Left lung (tissue), 10 donors: ENCODE data around the gene STS. TPM values are rescaled to one million over a fixed set of nuclear protein-coding genes. Genes with fewer than 3 reads are reported as not detected.

ENCODE experiments used
- ATAC-seq: fragments of 200-7000 bp; cut with Tn5 transposase; one replicate; pipeline ENCODE4 v1.9.1; 2020; ENCODE audit warnings: moderate library complexity
- DNase-seq, 4 donors: peaks; one replicate each; pipeline ENCODE4 v3.0.0-alpha.2; 2013 to 2020
- H3K27ac ChIP-seq, 2 donors: fragments of 200-600 bp; sonication (generic) in 1 of 2; one replicate each; pipeline versions ENCODE4 v1.5.0 to v1.8.0; 2020 to 2021
- H3K27me3 ChIP-seq, 2 donors: fragments of 200-600 bp; sonication (generic) in 1 of 2; one replicate each; pipeline versions ENCODE4 v1.5.0 to v1.8.0; 2020 to 2021
- H3K36me3 ChIP-seq, 2 donors: fragments of 200-600 bp; sonication (generic) in 1 of 2; one replicate each; pipeline versions ENCODE4 v1.5.0 to v1.8.0; 2020 to 2021
- H3K4me1 ChIP-seq, 2 donors: fragments of 200-600 bp; one replicate each; pipeline ENCODE4 v1.8.0; 2021
- H3K4me3 ChIP-seq, 2 donors: fragments of 200-600 bp; sonication (generic) in 1 of 2; one replicate each; pipeline versions ENCODE4 v1.5.0 to v1.8.0; 2020 to 2021; ENCODE audit warnings: mild to moderate bottlenecking in 1 of 2
- H3K9me3 ChIP-seq, 2 donors: fragments of 200-600 bp; sonication (generic) in 1 of 2; one replicate each; pipeline versions ENCODE4 v1.5.0 to v1.8.0; 2020 to 2021
- CTCF ChIP-seq, 2 donors: fragments of 200-600 bp; sonication (generic) in 1 of 2; IDR thresholded peaks; one replicate each; pipeline versions ENCODE4 v1.5.0 to v1.8.0; 2021; ENCODE audit warnings: antibody characterized with exemption in 2 of 2
- intact Hi-C, 2 donors: fragments of 100-400 bp; cut with DNase I; formaldehyde crosslinking; loops; one replicate each; pipeline versions ENCODE4 v1.11.2 to v1.14.2; 2022
- polyA plus RNA-seq, 6 donors: library from polyadenylated mRNA; unstranded; fragments of 120-200 nt; gene quantifications; one replicate each; pipeline ENCODE4 v1.2.1, GENCODE V29; 2013; ENCODE audit not compliant: insufficient read length in 6 of 6
- total RNA-seq, 2 donors: library from RNA; stranded (reverse); fragmentation: NEBNext Ultra II Directional; extraction: Animal tissue kit (Norgen Biotek cat#: 25700); gene quantifications; one replicate each; pipeline ENCODE4 v1.2.1, GENCODE V29; 2021
- donor health status: DM: no; HTN: yes; CAD: no.
- donor health status: DM: no; HTN: no; CAD: no.

The STS gene
- total and polyA plus RNA-seq, 8 donors, result 4.9 to 33.8 (median 6.2) TPM

DNA sequence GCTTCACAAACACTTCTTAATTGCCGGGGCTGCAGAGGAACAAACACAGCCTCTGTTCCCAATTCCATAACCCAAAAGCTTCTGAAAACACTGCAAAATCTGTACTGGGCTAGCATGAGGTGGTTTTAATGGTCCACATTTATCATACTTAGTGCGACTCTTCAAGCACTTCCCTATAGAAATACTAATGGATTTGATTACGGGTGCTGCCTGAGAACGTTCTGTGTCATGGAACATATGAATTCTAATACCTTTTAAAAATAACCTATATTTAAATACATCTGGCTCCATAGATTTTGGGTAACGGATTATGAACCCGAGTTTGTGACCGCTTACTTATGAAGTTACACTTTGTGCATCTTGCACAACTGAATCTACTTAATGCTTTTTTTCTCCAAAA, 35.4 kb upstream of the STS start:
- Histone ChIP-seq H3K36me3 (no peaks in the 10 kb centered on the region), H3K4me3 (no peak overlapping the region), H3K27ac (no peak overlapping the region), H3K9me3 (no peaks in the 10 kb centered on the region), H3K27me3 (no peaks in the 10 kb centered on the region), H3K4me1 (peaks cover 15% of the 10 kb centered on the region in 2 donors)
- DNase-seq (no peak), ATAC-seq (no peak)
- no peak for TF ChIP-seq CTCF (IDR thresholded peaks at IDR 0.05)
- intact Hi-C loops, result no loop called here

- ATAC-seq (no peak), DNase-seq (no peak)
- Histone ChIP-seq H3K27ac (no peak overlapping the region), H3K4me3 (no peak overlapping the region), H3K36me3 (no peaks in the 10 kb centered on the region), H3K27me3 (no peaks in the 10 kb centered on the region), H3K4me1 (peaks cover 3 to 5% of the 10 kb centered on the region in 2 donors), H3K9me3 (no peaks in the 10 kb centered on the region)
- no peak for TF ChIP-seq CTCF (IDR thresholded peaks at IDR 0.05)
- intact Hi-C loops, result no loop called here
Observed at GRCh38 chrX:7115557-7115956, 32.0 kb upstream of the STS start.

GRCh38 chrX:7116081-7116480, 31.4 kb upstream of the STS start:
- ATAC-seq (no peak), DNase-seq (no peak)
- Histone ChIP-seq H3K27ac (no peak overlapping the region), H3K4me3 (no peak overlapping the region), H3K36me3 (no peaks in the 10 kb centered on the region), H3K27me3 (no peaks in the 10 kb centered on the region), H3K4me1 (peaks cover 9 to 11% of the 10 kb centered on the region in 2 donors), H3K9me3 (no peaks in the 10 kb centered on the region)
- TF ChIP-seq CTCF (IDR thresholded peaks at IDR 0.05), result no peak
- intact Hi-C loops, result no loop called here

DNA sequence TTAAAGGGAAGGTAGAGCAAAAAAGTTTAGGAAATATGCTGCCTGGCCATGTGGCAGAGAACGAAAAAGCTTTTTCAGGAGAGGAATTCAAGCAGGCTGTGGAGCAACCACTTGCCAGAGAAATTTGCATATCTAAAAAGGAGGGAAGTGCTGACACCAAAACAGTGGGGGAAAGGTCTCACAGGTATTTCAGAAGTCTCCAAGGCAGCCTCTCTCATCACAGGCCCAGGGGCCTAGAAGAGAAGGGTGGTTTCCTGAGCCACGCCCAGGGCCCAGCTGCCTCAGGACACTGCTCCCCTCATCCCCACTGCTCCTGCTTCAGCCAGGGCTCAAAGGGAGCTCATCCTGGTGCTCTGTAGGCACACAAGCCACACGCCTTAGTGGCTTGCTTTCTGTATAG, 29.9 kb upstream of the STS start:
- Histone ChIP-seq H3K4me1 (peaks cover 10 to 12% of the 10 kb centered on the region in 2 donors), H3K9me3 (no peaks in the 10 kb centered on the region), H3K27ac (no peak overlapping the region), H3K36me3 (no peaks in the 10 kb centered on the region), H3K4me3 (no peak overlapping the region), H3K27me3 (no peaks in the 10 kb centered on the region)
- ATAC-seq, result no peak
- DNase-seq, result no peak
- intact Hi-C loops, result no loop called here
- TF ChIP-seq CTCF (IDR thresholded peaks at IDR 0.05), result no peak

DNA sequence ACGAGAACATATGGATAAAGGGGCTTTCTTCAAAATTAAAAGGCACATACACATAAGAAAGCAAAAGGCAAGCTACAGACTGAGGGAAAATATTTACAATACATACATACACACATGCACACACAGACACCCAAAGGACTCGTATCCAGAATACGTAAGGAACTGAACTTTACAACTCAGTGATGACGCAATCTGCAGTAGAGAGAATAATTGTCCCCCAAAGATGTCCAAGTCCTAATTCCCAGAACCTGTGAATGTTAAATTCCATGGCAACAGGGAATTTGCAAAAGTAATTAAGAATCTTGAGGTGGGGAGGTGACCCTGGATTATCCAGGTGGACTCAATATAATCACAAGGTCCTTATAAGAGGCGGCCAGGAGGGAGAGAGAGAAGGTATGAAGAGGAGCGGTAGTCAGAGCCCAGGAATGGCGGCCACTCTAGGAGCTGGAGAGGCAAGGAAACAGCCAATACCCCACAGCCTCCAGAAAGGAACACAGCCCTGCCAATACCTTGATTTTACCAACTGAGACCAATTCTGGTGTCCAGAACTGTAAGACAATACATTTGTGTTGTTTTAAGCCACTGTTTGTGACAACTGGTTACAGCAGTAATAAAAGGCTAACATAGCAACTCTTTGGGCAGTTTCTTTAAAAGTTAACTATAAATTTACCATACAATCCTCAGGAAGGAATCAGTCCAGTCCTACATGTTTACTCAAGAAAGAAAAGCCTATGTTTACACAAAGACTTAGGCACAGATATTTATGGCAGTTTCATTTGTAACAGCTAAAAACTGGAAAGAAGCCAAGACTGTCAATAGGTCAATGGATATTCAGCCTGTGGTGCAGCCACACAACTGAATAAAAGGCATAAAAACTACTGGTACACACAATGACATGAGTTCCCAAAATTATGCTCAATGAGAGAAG, 27.3 kb upstream of the STS start:
- H3K9me3 ChIP-seq, result no peaks in the 10 kb centered on the region
- intact Hi-C loops, result no loop called here
- H3K4me1 ChIP-seq, result peaks cover 10 to 12% of the 10 kb centered on the region in 2 donors
- no peaks in the 10 kb centered on the region for H3K27me3 ChIP-seq
- peak overlapping the region; percentile 50 to 54 for H3K27ac ChIP-seq
- TF ChIP-seq CTCF (IDR thresholded peaks at IDR 0.05), result no peak
- DNase-seq, result peak in 2 of 4 donors; percentile 34 to 40
- ATAC-seq, result peak; percentile 79
- no peaks in the 10 kb centered on the region for H3K36me3 ChIP-seq
- no peak overlapping the region for H3K4me3 ChIP-seq
